Lower lobe of right lung (tissue), 2 donors: ENCODE data around the gene THRA. TPM values are rescaled to one million over a fixed set of nuclear protein-coding genes. Genes with fewer than 3 reads are reported as not detected.

ENCODE experiments used
- ATAC-seq, 2 donors: fragments of 200-7000 bp; cut with Tn5 transposase; one replicate each; pipeline ENCODE4 v1.9.1; 2020 to 2022; ENCODE audit warnings: mild to moderate bottlenecking in 2 of 2, moderate library complexity in 2 of 2
- DNase-seq: peaks from one replicate; pipeline ENCODE4 v3.0.0-alpha.2; 2020
- H3K27ac ChIP-seq: fragments of 200-600 bp; one replicate; pipeline ENCODE4 v1.8.0; 2022
- H3K27me3 ChIP-seq: fragments of 200-600 bp; one replicate; pipeline ENCODE4 v1.8.0; 2022; ENCODE audit warnings: low read depth
- H3K36me3 ChIP-seq: fragments of 200-600 bp; one replicate; pipeline ENCODE4 v1.8.0; 2022; ENCODE audit warnings: mild to moderate bottlenecking
- H3K4me1 ChIP-seq: fragments of 200-600 bp; one replicate; pipeline ENCODE4 v1.8.0; 2022
- H3K4me3 ChIP-seq: fragments of 200-600 bp; one replicate; pipeline ENCODE4 v1.8.0; 2022; ENCODE audit warnings: mild to moderate bottlenecking
- H3K9me3 ChIP-seq: fragments of 200-600 bp; one replicate; pipeline ENCODE4 v1.8.0; 2022
- CTCF ChIP-seq: fragments of 200-600 bp; IDR thresholded peaks from one replicate; pipeline ENCODE4 v1.8.0; 2022; ENCODE audit warnings: antibody characterized with exemption, mild to moderate bottlenecking
- intact Hi-C: fragments of 100-400 bp; cut with DNase I; formaldehyde crosslinking; loops from one replicate; pipeline ENCODE4 v1.11.0; 2022
- total RNA-seq: library from RNA; stranded (reverse); fragmentation: NEBNext Ultra II Directional; extraction: Animal tissue kit (Norgen Biotek cat#: 25700); gene quantifications from one replicate; pipeline ENCODE4 v1.2.1, GENCODE V29; 2021
- donor health status: DM: no; HTN: yes; CAD: no; lungs with severe emphysema.

The THRA gene
- total RNA-seq, 1 donor from 2014 or later = 50.1 TPM

DNA sequence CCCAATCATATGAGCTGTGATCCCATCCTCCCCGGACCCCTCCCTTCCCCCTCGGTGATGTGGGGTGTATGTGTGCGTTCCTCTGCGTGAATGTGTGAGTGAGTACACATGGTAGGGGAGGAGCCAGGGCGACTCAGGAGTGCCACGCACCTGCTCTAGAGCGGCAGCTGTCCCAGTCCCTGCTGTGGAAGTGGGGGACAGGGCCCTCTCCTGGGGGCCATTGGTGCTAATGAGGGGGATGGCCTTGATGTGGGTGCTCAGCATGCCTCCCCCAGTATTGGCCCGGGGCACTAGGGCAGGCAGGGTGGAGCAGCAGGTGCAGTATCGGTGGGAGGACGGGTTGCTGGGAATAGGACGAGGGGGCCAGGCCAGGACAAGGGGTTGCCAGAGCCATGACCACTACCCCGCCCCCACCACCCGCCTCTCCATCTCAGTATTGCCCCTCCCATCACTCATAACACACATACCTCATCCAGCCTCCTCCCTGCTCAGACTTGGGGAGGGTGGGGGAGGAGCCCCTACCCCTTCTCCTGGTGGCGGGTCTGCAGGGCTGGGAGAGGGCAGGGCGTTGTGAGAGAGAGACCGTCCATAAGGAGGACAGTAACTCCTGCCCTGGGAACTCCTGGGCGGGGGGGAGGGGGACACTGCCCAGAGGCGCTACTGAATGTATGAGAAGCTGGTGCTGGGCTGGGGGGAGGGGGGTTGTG is 29.1 kb downstream of the THRA start:
- H3K27ac ChIP-seq = no peak overlapping the region

DNA sequence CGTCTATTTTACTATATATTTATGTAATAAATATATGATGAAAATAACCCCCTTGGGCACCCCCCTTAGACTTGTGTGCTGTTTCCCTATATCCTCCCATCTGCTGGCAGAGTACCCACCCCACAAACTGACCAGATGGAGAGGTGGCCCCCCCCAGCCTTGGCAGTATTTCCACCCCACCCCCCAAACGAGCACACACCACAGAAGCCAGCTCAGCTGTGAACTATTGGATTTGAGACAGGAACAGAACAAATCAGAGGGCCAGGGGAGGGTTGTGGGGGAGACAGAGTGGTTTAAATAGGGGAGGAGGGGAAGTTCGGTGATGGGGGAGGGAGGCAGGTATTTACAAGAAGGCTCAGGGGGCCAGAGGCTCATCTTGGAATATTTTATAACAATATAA is 29.8 kb downstream of the THRA start:
- Histone ChIP-seq H3K27me3 (no peaks in the 10 kb centered on the region), H3K36me3 (peaks cover 83% of the 10 kb centered on the region), H3K4me1 (peaks cover 51% of the 10 kb centered on the region), H3K4me3 (no peak overlapping the region), H3K9me3 (no peaks in the 10 kb centered on the region), H3K27ac (no peak overlapping the region)
- intact Hi-C loops = no loop called here
- no peak for ATAC-seq
- DNase-seq = no peak
- TF ChIP-seq CTCF = no peak

More for the DNA sequence above, 29.1 kb downstream of the THRA start:
- Histone ChIP-seq H3K4me3 (no peak overlapping the region), H3K4me1 (peaks cover 43% of the 10 kb centered on the region), H3K36me3 (peaks cover 83% of the 10 kb centered on the region), H3K27me3 (no peaks in the 10 kb centered on the region), H3K9me3 (no peaks in the 10 kb centered on the region)
- ATAC-seq (peak; percentile 7 to 34), DNase-seq (peak; percentile 44)
- intact Hi-C loops = no loop called here
- no peak for TF ChIP-seq CTCF

DNA sequence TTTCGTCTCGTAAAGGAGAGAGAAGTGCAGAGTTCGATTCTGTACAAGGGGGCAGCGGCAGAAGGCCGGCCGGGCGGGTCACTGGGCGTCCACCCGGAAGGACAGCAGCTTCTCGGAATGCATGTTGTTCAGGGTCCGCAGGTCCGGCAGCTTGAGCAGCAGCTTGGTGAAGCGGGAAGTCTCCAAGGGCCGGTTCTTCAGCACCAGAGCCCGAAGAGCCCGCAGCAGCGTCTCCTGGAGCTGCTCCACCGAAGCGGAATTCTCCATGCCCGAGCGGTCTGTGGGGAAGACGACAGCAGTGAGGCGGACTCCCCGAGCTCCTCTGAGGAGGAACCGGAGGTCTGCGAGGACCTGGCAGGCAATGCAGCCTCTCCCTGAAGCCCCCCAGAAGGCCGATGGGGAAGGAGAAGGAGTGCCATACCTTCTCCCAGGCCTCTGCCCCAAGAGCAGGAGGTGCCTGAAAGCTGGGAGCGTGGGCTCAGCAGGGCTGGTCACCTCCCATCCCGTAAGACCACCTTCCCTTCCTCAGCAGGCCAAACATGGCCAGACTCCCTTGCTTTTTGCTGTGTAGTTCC is 30.3 kb downstream of the THRA start:
- ATAC-seq (no peak), DNase-seq (no peak)
- Histone ChIP-seq H3K27ac (no peak overlapping the region), H3K27me3 (no peaks in the 10 kb centered on the region), H3K36me3 (peaks cover 80% of the 10 kb centered on the region), H3K4me1 (peaks cover 56% of the 10 kb centered on the region), H3K4me3 (no peak overlapping the region), H3K9me3 (no peaks in the 10 kb centered on the region)
- no peak for TF ChIP-seq CTCF
- intact Hi-C loops = no loop called here

DNA sequence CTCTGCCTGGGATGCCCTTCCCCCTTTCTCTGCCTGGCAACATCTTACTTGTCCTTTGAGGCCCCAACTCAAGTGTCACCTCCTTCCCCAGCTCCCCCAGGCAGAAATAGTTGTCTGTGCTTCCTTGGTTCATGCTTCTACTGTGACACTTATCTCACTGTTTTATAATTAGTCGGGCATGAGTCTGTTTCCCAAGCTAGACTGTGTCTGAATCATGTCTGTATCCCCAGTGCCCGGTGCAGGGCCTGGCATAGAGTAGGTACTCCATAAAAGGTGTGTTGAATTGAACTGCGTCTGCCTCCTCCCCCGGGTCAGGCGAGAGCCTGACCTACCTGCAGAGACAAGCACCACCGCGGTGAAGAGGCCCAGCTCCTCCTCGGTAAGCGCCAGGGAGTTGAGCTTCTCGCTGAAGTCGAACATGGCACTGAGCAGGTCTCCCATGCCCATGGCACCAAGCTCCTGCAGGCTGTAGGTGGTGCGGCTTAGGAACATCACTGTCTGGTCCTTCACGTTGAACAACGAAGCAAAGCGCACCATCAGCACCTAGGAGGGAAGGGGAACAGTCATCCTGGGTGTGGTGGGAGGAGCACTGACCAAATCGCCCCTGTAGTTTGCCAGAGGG is 30.9 kb downstream of the THRA start:
- Histone ChIP-seq H3K4me1 (peaks cover 62% of the 10 kb centered on the region), H3K36me3 (peaks cover 74% of the 10 kb centered on the region), H3K27ac (no peak overlapping the region), H3K27me3 (no peaks in the 10 kb centered on the region), H3K9me3 (no peaks in the 10 kb centered on the region), H3K4me3 (no peak overlapping the region)
- intact Hi-C loops = no loop called here
- DNase-seq = no peak
- TF ChIP-seq CTCF = no peak
- no peak for ATAC-seq

DNA sequence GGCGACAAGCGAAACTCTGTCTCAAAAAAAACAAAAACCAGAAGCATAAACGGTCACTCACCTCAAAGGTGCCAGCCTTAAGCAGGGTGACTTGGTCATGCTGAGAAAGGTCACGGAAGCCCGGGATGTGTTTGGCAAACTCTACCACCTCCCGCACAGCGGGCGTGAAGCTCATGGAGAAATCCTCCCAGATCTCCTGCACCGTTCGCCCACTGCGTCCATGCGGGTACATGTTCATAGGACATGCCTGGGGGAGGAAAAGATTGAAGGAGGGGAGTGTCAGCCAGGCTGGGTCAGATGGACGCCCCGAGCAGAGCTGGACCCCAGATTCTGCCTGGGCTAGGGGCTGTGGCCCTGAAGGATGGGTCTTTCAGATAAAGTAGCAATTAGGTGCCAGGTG is 32.1 kb downstream of the THRA start:
- intact Hi-C loops = no loop called here
- peaks cover 63% of the 10 kb centered on the region for H3K4me1 ChIP-seq
- H3K4me3 ChIP-seq = no peak overlapping the region
- no peak for ATAC-seq
- DNase-seq = no peak
- no peak for TF ChIP-seq CTCF
- peak overlapping the region; percentile 95 for H3K27ac ChIP-seq
- H3K9me3 ChIP-seq = no peaks in the 10 kb centered on the region
- H3K36me3 ChIP-seq = peaks cover 64% of the 10 kb centered on the region
- no peaks in the 10 kb centered on the region for H3K27me3 ChIP-seq
